Astrocyte (in vitro differentiated cells and primary cell): ENCODE measurements around the gene ZNF382. TPM values are rescaled to one million over a fixed set of nuclear protein-coding genes. Genes with fewer than 3 reads are reported as not detected.

Experiments used
- DNase-seq: peaks from one replicate; pipeline ENCODE4 v3.0.0-alpha.2; 2010; ENCODE audit warnings: low read depth
- FAIRE-seq: peaks from 2 replicates; lab custom pipeline; 2011; peaks lifted over from hg19 to GRCh38; lab: Jason Lieb, UNC
- H2AFZ ChIP-seq: 2 replicates; pipeline ENCODE4 v1.6.0; 2012; ENCODE audit warnings: low read depth, low read length, inconsistent platforms
- H3K27ac ChIP-seq: 2 replicates; pipeline ENCODE4 v1.5.1; 2011; ENCODE audit warnings: low read depth, low read length, inconsistent platforms
- H3K27me3 ChIP-seq: 2 replicates; pipeline ENCODE4 v1.6.0; 2011; ENCODE audit warnings: low read length, inconsistent platforms; ENCODE audit not compliant: insufficient read depth
- H3K36me3 ChIP-seq: 2 replicates; pipeline ENCODE4 v1.5.1; 2011; ENCODE audit warnings: low read length, inconsistent platforms; ENCODE audit not compliant: insufficient read depth
- H3K4me1 ChIP-seq: 2 replicates; pipeline ENCODE4 v1.5.1; 2011; ENCODE audit warnings: low read length, inconsistent platforms; ENCODE audit not compliant: insufficient read depth
- H3K4me2 ChIP-seq: 2 replicates; pipeline ENCODE4 v1.6.0; 2012; ENCODE audit warnings: low read length, inconsistent platforms
- H3K4me3 ChIP-seq: 2 replicates; pipeline ENCODE4 v1.5.1; 2011; ENCODE audit warnings: low read depth, mild to moderate bottlenecking, low read length, inconsistent platforms; ENCODE audit not compliant: insufficient read depth
- H3K79me2 ChIP-seq: 2 replicates; pipeline ENCODE4 v1.6.0; 2012; ENCODE audit warnings: mild to moderate bottlenecking, low read length, inconsistent platforms; ENCODE audit not compliant: insufficient read depth
- H3K9ac ChIP-seq: 2 replicates; pipeline ENCODE4 v1.6.0; 2012; ENCODE audit warnings: mild to moderate bottlenecking, low read length, inconsistent platforms
- H3K9me3 ChIP-seq: 2 replicates; pipeline ENCODE4 v1.5.1; 2012; ENCODE audit warnings: low read depth, mild to moderate bottlenecking, low read length, inconsistent platforms; ENCODE audit not compliant: insufficient read depth
- H4K20me1 ChIP-seq: 2 replicates; pipeline ENCODE4 v1.6.0; 2012; ENCODE audit warnings: low read length, inconsistent platforms; ENCODE audit not compliant: insufficient read depth
- H3K27ac Mint-ChIP-seq: one replicate; pipeline ENCODE4 v1.8.0; 2021; ENCODE audit warnings: mild to moderate bottlenecking, mixed read lengths; ENCODE audit not compliant: unreplicated experiment
- H3K27me3 Mint-ChIP-seq: one replicate; pipeline ENCODE4 v1.8.0; 2021; ENCODE audit warnings: low read depth, mixed read lengths; ENCODE audit not compliant: unreplicated experiment
- H3K36me3 Mint-ChIP-seq: one replicate; pipeline ENCODE4 v1.8.0; 2021; ENCODE audit warnings: low read depth, mixed read lengths; ENCODE audit not compliant: unreplicated experiment
- H3K4me1 Mint-ChIP-seq: one replicate; pipeline ENCODE4 v1.8.0; 2021; ENCODE audit warnings: low read depth, mixed read lengths; ENCODE audit not compliant: unreplicated experiment
- H3K4me3 Mint-ChIP-seq: one replicate; pipeline ENCODE4 v1.8.0; 2021; ENCODE audit warnings: mild to moderate bottlenecking, moderate library complexity, mixed read lengths; ENCODE audit not compliant: unreplicated experiment
- H3K9me3 Mint-ChIP-seq: one replicate; pipeline ENCODE4 v1.8.0; 2021; ENCODE audit warnings: mild to moderate bottlenecking, mixed read lengths; ENCODE audit not compliant: unreplicated experiment
- CTCF ChIP-seq: IDR thresholded peaks from 2 replicates; pipeline ENCODE4 v1.5.1; 2011; ENCODE audit warnings: low read depth, mild to moderate bottlenecking, inconsistent platforms, low read length, moderate library complexity; ENCODE audit not compliant: insufficient read depth
- EZH2 ChIP-seq: IDR thresholded peaks from 2 replicates; pipeline ENCODE4 v1.6.1; 2012; ENCODE audit warnings: mild to moderate bottlenecking, low read length, inconsistent platforms; ENCODE audit not compliant: insufficient read depth
- total RNA-seq: library from RNA; stranded (reverse); gene quantifications from 2 replicates; pipeline ENCODE4 v1.2.1, GENCODE V29; 2021

Gene ZNF382
- total RNA-seq, 1 donor from 2014 or later, result 9.7 TPM

DNA sequence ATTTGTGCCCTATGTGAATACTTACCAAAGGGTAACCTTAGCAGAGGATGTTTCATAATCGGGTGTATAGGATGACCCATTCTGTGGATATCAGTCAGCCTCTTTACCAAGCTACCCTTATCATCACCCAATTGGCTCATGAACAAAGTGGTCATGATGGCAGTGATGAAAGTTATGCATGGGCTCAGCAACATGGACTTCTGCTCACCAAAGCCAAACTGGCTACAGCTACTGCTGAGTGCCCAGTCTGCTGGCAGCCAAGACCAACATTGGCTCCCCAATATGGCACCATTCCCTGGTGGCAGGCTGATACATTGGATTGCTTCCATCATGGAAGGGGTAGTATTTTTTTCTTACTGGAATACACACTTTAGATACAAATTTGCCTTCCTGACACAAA, 67.3 kb downstream of the ZNF382 start:
- Histone ChIP-seq H3K4me1 (no peaks in the 10 kb centered on the region), H3K4me3 (no peak overlapping the region), H3K4me2 (no peak overlapping the region), H3K27me3 (no peaks in the 10 kb centered on the region), H3K9ac (no peak overlapping the region), H2AFZ (no peak overlapping the region), H3K27ac (no peak overlapping the region), H3K79me2 (peaks cover 19% of the 10 kb centered on the region), H3K36me3 (no peaks in the 10 kb centered on the region), H3K9me3 (peaks cover 3% of the 10 kb centered on the region), H4K20me1 (no peaks in the 10 kb centered on the region)
- Mint-ChIP-seq H3K36me3 (peaks cover 23% of the 10 kb centered on the region), H3K27me3 (no peaks in the 10 kb centered on the region), H3K9me3 (no peaks in the 10 kb centered on the region), H3K4me1 (no peaks in the 10 kb centered on the region), H3K27ac (no peak overlapping the region), H3K4me3 (no peak overlapping the region)
- TF ChIP-seq EZH2 (no peak), CTCF (no peak)
- FAIRE-seq (no peak), DNase-seq (no peak)

DNA sequence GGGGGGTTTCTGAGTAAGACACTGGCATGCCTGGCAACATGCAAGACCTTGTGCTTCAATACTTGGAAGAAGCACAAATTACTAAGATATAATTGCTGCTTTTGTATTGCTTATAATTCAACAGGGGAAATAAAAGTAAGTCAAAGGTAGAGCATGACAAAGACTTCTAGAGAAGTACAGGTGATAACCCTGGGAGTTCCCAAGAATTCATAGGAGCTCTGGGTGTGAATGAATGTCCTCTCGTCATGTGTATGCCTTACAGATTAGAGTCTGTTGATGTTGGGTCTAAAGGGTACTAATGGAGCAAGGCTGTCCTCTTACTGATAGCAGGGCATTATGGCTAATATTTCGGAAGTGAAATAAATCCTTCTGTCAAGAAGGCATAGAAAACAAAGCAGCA, 69.1 kb downstream of the ZNF382 start:
- H3K27me3 Mint-ChIP-seq, result no peaks in the 10 kb centered on the region
- peaks cover 33% of the 10 kb centered on the region for H3K36me3 Mint-ChIP-seq
- H4K20me1 ChIP-seq, result no peaks in the 10 kb centered on the region
- no peak for TF ChIP-seq CTCF
- TF ChIP-seq EZH2, result no peak
- H3K4me1 ChIP-seq, result no peaks in the 10 kb centered on the region
- no peak overlapping the region for H2AFZ ChIP-seq
- peaks cover 3% of the 10 kb centered on the region for H3K9me3 ChIP-seq
- DNase-seq (no peak), FAIRE-seq (no peak)
- no peak overlapping the region for H3K4me3 Mint-ChIP-seq
- peaks cover 6% of the 10 kb centered on the region for H3K9me3 Mint-ChIP-seq
- H3K27ac Mint-ChIP-seq, result no peak overlapping the region
- no peaks in the 10 kb centered on the region for H3K36me3 ChIP-seq
- no peaks in the 10 kb centered on the region for H3K4me1 Mint-ChIP-seq
- no peaks in the 10 kb centered on the region for H3K27me3 ChIP-seq
- H3K4me3 ChIP-seq, result no peak overlapping the region
- peaks cover 7% of the 10 kb centered on the region for H3K79me2 ChIP-seq
- H3K4me2 ChIP-seq, result no peak overlapping the region
- H3K27ac ChIP-seq, result no peak overlapping the region
- H3K9ac ChIP-seq, result no peak overlapping the region

GRCh38 chr19:36679455-36679854, 74.3 kb downstream of the ZNF382 start:
- Mint-ChIP-seq H3K36me3 (peaks cover 23% of the 10 kb centered on the region), H3K27me3 (no peaks in the 10 kb centered on the region), H3K27ac (no peak overlapping the region), H3K9me3 (peaks cover 6% of the 10 kb centered on the region), H3K4me1 (no peaks in the 10 kb centered on the region), H3K4me3 (no peak overlapping the region)
- no peaks in the 10 kb centered on the region for H4K20me1 ChIP-seq
- no peak overlapping the region for H3K4me2 ChIP-seq
- TF ChIP-seq CTCF (no peak), EZH2 (no peak)
- H3K36me3 ChIP-seq, result no peaks in the 10 kb centered on the region
- no peaks in the 10 kb centered on the region for H3K4me1 ChIP-seq
- no peak for DNase-seq
- no peak for FAIRE-seq
- H3K9ac ChIP-seq, result no peak overlapping the region
- no peak overlapping the region for H3K27ac ChIP-seq
- H2AFZ ChIP-seq, result no peak overlapping the region
- no peaks in the 10 kb centered on the region for H3K9me3 ChIP-seq
- no peak overlapping the region for H3K4me3 ChIP-seq
- H3K27me3 ChIP-seq, result no peaks in the 10 kb centered on the region
- H3K79me2 ChIP-seq, result no peaks in the 10 kb centered on the region

Other genes with a start within 250 kb of the ZNF382 start
- 3.2 and 3.4 TPM in 2 replicates for gene ZFP14, start 226.1 kb upstream of the ZNF382 start, total RNA-seq
- gene ZFP82, start 186.7 kb upstream of the ZNF382 start, total RNA-seq, result 6.4 and 6.6 TPM in 2 replicates
- 10.0 and 16.0 TPM in 2 replicates for gene ZNF566, start 115.8 kb upstream of the ZNF382 start, total RNA-seq
- 22.3 and 26.6 TPM in 2 replicates for gene ZNF260, start 77.0 kb upstream of the ZNF382 start, total RNA-seq
- 11.9 and 13.9 TPM in 2 replicates for gene ZNF529, start 32.0 kb upstream of the ZNF382 start, total RNA-seq
- 9.3 and 10.2 TPM in 2 replicates for gene ZNF461, start 61.5 kb downstream of the ZNF382 start, total RNA-seq
- 5.4 and 7.1 TPM in 2 replicates for gene ZNF567, start 82.3 kb downstream of the ZNF382 start, total RNA-seq
- gene ZNF850, start 167.5 kb downstream of the ZNF382 start, total RNA-seq, result 6.2 and 6.6 TPM in 2 replicates
- 7.5 and 8.8 TPM in 2 replicates for gene ZNF790, start 233.1 kb downstream of the ZNF382 start, total RNA-seq
- gene ZNF345, start 245.6 kb downstream of the ZNF382 start, total RNA-seq, result 3.6 and 4.8 TPM in 2 replicates